Activated T-cell treated with anti-CD3 and anti-CD28 coated beads, Interleukin-2, amount 50 U/mL, for 72 hours (primary cell): ENCODE measurements around the gene COL9A3. TPM values are rescaled to one million over a fixed set of nuclear protein-coding genes. Genes with fewer than 3 reads are reported as not detected.

Source experiments
- ATAC-seq, 2 donors: fragments of 150-1000 bp; cut with Tn5 transposase; replicated peaks in 1 of 2; 2 replicates each; pipeline ENCODE4 v1.10.0; 2021; ENCODE audit warnings: moderate library complexity in 2 of 2, mild to moderate bottlenecking in 1 of 2
- DNase-seq, 2 donors: peaks; one replicate each; pipeline ENCODE4 v3.0.0; 2021 to 2022; ENCODE audit warnings: mixed read lengths in 1 of 2
- H3K27ac Mint-ChIP-seq: one replicate; pipeline ENCODE4 v1.8.0; 2022; ENCODE audit warnings: mild to moderate bottlenecking, moderate library complexity, mixed read lengths
- H3K27me3 Mint-ChIP-seq: one replicate; pipeline ENCODE4 v1.8.0; 2022; ENCODE audit warnings: low read depth, mixed read lengths
- H3K36me3 Mint-ChIP-seq, 2 donors: one replicate each; pipeline ENCODE4 v1.8.0; 2022; ENCODE audit warnings: mixed read lengths in 2 of 2, mild to moderate bottlenecking in 1 of 2; ENCODE audit not compliant: insufficient read depth in 2 of 2
- H3K4me1 Mint-ChIP-seq: one replicate; pipeline ENCODE4 v1.8.0; 2022; ENCODE audit warnings: low read depth, mixed read lengths
- H3K4me3 Mint-ChIP-seq, 2 donors: one replicate each; pipeline ENCODE4 v1.8.0; 2022; ENCODE audit warnings: mild to moderate bottlenecking in 2 of 2, mixed read lengths in 2 of 2, moderate library complexity in 2 of 2
- H3K9me3 Mint-ChIP-seq, 2 donors: one replicate each; pipeline ENCODE4 v1.8.0; 2022; ENCODE audit warnings: mixed read lengths in 2 of 2
- total RNA-seq, 2 donors: library from RNA; stranded (reverse); gene quantifications; one replicate each; pipeline ENCODE4 v1.2.3, GENCODE V29; 2022

Gene COL9A3
- total RNA-seq, 2 donors from 2014 or later: 0.31 to 0.46 TPM

DNA sequence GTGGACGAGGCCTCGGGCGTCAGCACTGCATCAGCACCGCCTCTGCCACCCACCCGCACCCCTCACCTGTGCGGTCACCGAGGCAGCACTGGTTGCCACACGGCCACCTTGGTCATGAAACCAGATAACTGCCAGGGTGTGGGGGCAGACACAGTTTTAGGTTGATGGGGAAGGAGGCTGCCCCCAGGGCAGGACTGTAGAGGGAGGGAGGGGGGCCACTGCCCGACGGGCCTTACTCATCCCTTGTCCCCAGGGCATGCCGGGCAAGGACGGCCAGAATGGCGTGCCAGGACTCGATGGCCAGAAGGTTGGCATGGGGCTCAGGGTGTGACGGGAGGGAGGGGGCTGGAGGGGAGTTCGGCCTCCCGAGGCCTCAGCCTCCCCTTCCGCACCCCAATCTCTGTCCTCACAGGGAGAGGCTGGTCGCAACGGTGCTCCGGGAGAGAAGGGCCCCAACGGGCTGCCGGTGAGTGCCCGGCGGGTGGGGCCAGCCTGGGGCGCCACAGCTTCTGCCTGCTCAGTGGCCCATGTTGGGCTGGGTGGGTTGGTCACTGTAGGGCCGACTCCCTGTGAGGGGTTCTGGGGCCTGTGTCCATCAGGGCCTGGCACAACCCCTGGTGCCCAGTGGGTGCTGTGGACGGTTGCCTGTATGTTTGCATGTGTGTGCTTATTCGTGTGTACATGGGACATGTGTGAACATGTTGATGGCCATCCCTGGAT is 11.8 kb downstream of the COL9A3 start:
- Mint-ChIP-seq H3K4me1 (no peaks in the 10 kb centered on the region), H3K27ac (no peak overlapping the region), H3K36me3 (no peaks in the 10 kb centered on the region), H3K9me3 (no peaks in the 10 kb centered on the region), H3K4me3 (no peak overlapping the region), H3K27me3 (no peaks in the 10 kb centered on the region)
- DNase-seq: no peak
- no peak for ATAC-seq

DNA sequence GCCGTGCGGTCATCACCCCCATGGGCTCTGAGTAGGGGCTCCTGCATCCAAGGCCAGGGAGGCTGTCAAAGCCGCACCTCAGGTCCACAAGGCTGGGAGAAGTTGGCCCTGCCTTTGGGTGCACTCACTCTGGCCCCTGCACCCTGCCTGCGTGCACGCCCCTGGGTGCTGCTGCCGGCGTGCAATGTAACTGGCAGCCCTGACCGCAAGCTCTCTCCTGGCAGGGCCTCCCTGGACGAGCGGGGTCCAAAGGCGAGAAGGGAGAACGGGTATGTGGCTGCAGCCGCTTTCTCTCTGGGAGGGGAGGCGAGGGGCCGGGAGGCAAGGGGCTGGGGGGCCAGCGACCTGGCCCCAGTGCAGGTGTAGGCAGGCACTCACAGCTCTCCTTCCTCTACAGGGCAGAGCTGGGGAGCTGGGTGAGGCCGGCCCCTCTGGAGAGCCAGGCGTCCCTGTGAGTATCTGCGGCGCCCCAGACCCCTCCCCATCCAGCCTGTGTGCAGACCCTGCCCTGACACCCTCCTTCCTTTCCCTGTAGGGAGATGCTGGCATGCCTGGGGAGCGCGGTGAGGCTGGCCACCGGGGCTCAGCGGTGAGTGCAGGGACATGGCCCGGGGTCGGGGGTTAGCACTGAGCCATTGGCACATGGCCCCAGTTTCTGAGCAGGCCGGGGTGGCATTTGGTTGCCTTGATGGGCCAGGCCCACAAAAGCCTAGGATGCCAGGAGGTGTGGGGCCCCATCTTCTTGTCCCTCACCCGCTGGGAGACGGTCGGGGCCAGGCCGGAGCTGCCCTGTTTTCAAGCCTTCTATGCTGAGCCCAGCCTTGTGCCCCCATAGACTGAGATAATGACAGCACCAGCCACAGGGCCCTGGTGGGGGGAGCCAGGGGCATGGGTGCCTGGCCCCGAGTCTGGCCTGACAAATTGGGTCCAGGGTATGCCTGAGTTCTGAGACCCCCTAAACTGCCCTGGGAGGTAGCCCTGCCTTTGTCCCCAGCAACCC is 12.7 kb downstream of the COL9A3 start:
- H3K4me1 Mint-ChIP-seq: no peaks in the 10 kb centered on the region
- DNase-seq (no peak), ATAC-seq (no peak)
- H3K9me3 Mint-ChIP-seq: no peaks in the 10 kb centered on the region
- no peak overlapping the region for H3K27ac Mint-ChIP-seq
- H3K27me3 Mint-ChIP-seq: no peaks in the 10 kb centered on the region
- H3K36me3 Mint-ChIP-seq: no peaks in the 10 kb centered on the region
- no peak overlapping the region for H3K4me3 Mint-ChIP-seq

- DNase-seq (no peak), ATAC-seq (no peak)
- no peak overlapping the region for H3K27ac Mint-ChIP-seq
- H3K9me3 Mint-ChIP-seq: no peaks in the 10 kb centered on the region
- no peaks in the 10 kb centered on the region for H3K4me1 Mint-ChIP-seq
- no peak overlapping the region for H3K4me3 Mint-ChIP-seq
- no peaks in the 10 kb centered on the region for H3K27me3 Mint-ChIP-seq
- no peaks in the 10 kb centered on the region for H3K36me3 Mint-ChIP-seq
These were observed 13.4 kb downstream of the COL9A3 start for GRCh38 chr20:62830251-62830650.

DNA sequence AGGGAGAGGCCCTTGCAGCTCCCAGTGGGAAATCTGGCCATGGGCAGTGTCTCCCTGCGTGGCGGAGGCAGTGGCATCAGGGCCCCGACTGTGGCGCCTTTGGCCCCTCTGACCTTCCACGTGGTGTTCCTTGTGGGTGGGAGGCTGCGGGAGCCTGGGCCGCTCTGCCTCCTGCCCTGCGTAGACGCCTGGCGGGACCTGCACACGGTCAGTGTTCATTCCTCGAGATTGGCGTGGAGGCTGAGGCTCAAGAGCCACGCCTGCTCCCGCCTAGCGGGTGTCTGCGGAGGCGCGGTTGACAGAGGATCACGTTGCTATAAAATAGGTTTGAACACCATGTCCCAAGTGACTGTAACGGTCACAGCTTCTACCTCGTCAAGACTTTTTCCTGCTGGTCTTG is 14.0 kb downstream of the COL9A3 start:
- Mint-ChIP-seq H3K27ac (no peak overlapping the region), H3K4me3 (no peak overlapping the region), H3K4me1 (no peaks in the 10 kb centered on the region), H3K36me3 (no peaks in the 10 kb centered on the region), H3K27me3 (no peaks in the 10 kb centered on the region), H3K9me3 (no peaks in the 10 kb centered on the region)
- ATAC-seq (no peak), DNase-seq (no peak)

GRCh38 chr20:62831361-62831788 is 14.5 kb downstream of the COL9A3 start:
- DNase-seq: no peak
- H3K9me3 Mint-ChIP-seq: no peaks in the 10 kb centered on the region

GRCh38 chr20:62831854-62832211 is 15.0 kb downstream of the COL9A3 start:
- Mint-ChIP-seq H3K36me3 (no peaks in the 10 kb centered on the region), H3K27ac (no peak overlapping the region), H3K27me3 (no peaks in the 10 kb centered on the region), H3K4me3 (no peak overlapping the region), H3K9me3 (no peaks in the 10 kb centered on the region), H3K4me1 (no peaks in the 10 kb centered on the region)
- no peak for DNase-seq
- no peak for ATAC-seq

More at GRCh38 chr20:62831361-62831788, 14.5 kb downstream of the COL9A3 start:
- no peak overlapping the region for H3K27ac Mint-ChIP-seq
- H3K4me3 Mint-ChIP-seq: no peak overlapping the region
- H3K4me1 Mint-ChIP-seq: no peaks in the 10 kb centered on the region
- no peak for ATAC-seq
- no peaks in the 10 kb centered on the region for H3K36me3 Mint-ChIP-seq
- H3K27me3 Mint-ChIP-seq: no peaks in the 10 kb centered on the region

DNA sequence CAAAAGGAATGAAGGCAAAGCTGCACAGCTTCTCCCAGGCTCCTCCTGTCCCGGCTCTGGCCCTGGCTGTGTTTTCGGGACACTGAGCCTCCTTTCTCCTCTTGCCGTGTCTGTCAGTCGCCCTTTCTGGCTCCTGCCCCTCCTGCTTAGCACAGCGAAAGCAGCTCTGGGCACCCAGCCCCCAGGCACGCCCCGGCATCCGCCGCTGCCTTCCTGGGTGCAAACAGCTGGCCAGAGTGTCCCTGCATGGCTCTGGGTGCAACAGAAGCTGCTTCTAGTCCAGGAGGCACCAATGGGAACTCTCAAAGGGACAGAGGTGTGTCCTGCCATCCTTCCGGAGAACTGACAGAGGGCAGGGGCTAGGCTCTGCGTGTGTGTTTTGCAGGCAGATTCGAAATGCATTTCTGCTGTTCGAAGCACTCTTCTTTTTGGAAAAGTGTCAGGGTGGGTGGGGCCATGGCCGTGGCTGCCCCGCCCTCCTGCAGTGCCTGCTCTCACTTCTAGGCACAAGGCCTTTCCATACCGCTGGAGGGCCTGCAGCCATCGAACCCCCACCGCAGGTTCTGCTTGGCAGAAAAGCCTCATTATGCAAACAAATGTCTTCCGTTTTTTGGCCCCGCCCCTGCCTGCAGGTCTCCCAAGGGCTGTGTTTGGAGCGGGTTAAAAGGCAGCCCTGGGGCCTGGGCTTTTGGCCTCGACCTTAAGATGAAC is 15.5 kb downstream of the COL9A3 start:
- H3K27me3 Mint-ChIP-seq: no peaks in the 10 kb centered on the region
- H3K36me3 Mint-ChIP-seq: no peaks in the 10 kb centered on the region
- H3K4me1 Mint-ChIP-seq: no peaks in the 10 kb centered on the region
- peak in 1 of 2 donors; percentile 37 for ATAC-seq
- peak overlapping the region in 1 of 2 donors; percentile 29 for H3K4me3 Mint-ChIP-seq
- no peak overlapping the region for H3K27ac Mint-ChIP-seq
- no peak for DNase-seq
- H3K9me3 Mint-ChIP-seq: no peaks in the 10 kb centered on the region

GRCh38 chr20:62832951-62833391 is 16.1 kb downstream of the COL9A3 start:
- Mint-ChIP-seq H3K4me1 (no peaks in the 10 kb centered on the region), H3K9me3 (no peaks in the 10 kb centered on the region), H3K27ac (no peak overlapping the region), H3K36me3 (no peaks in the 10 kb centered on the region), H3K27me3 (no peaks in the 10 kb centered on the region), H3K4me3 (peak overlapping the region in 1 of 2 donors; percentile 29)
- DNase-seq (no peak), ATAC-seq (no peak)

DNA sequence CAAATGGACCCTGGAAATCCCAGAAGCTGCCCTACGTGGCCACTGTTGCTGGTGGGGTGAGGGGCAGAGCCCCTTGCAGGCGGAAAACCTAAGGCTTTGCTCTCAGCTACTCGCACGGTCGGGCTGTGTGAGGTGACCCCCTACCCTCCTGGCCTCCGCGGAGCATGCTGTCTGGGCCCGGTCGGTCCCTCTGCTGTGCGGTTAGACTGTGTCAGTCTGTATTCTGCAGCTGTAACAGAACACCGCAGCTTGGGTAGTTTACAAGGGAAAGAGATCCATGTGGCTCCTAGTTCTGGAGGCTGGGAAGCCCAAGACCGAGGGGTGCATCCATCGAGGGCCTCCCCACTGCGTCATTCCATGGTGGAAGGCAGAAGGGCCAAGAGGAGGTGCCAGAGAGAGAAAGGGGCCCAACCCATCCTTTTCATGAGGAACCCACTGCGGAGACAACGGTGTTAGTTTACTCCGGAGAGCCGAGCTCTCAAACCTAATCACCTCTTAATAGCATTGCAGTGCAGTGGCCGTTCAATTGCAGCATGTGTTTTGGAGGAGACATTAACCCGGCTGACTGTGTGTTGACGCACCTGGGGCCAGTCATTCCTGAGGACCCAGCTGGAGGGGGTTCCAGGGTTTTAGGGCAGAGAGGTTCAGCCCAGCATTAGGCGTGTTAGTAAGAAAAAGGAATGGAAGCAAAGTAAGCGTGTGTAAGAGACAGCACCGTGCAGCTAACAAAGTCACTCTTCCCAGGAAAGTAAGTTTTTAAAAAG is 18.3 kb downstream of the COL9A3 start:
- H3K4me3 Mint-ChIP-seq: no peak overlapping the region
- H3K27ac Mint-ChIP-seq: no peak overlapping the region
- no peaks in the 10 kb centered on the region for H3K9me3 Mint-ChIP-seq
- no peaks in the 10 kb centered on the region for H3K36me3 Mint-ChIP-seq
- DNase-seq (no peak), ATAC-seq (no peak)
- no peaks in the 10 kb centered on the region for H3K4me1 Mint-ChIP-seq
- H3K27me3 Mint-ChIP-seq: no peaks in the 10 kb centered on the region

DNA sequence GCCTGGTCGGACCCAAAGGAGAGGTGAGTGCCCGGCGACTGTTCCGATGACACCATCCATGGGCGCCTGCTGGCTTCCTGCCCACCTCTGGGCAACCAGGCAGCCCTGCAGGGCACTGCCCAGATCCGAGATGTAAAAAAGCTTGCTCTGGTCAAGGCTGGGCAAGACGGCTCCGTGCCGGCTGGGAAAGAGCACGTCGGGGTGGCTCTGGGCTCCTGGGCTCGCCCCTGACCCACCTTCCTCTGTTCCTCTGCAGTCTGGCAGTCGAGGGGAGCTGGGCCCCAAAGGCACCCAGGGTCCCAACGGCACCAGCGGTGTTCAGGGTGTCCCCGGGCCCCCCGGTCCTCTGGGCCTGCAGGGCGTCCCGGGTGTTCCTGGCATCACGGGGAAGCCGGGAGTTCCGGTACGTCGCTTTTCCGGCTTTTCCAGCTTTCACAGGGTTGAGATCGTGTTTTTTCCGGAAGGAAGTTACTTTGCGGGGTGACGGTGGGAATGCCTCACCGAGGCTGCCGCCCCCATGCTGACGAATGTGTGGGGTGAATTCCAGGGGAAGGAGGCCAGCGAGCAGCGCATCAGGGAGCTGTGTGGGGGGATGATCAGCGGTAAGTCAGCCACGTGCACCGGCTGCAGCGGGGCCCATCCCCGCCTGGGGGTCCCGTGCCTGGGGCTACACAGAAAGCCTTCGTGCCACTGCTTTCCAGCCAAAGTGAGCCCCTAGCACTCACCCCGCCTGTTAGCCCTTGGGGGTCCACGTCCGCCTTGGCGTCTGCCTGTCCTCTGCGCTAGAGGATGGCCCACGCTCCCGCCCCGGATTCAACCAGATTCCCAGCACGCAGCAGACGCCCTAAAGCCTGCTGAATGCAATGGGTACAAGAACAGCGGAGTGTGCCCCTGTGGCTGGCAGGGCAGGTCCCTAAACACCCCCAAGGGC is 19.3 kb downstream of the COL9A3 start:
- H3K4me3 Mint-ChIP-seq: no peak overlapping the region
- H3K36me3 Mint-ChIP-seq: no peaks in the 10 kb centered on the region
- no peak for ATAC-seq
- H3K9me3 Mint-ChIP-seq: no peaks in the 10 kb centered on the region
- H3K27me3 Mint-ChIP-seq: no peaks in the 10 kb centered on the region
- no peak overlapping the region for H3K27ac Mint-ChIP-seq
- no peaks in the 10 kb centered on the region for H3K4me1 Mint-ChIP-seq
- no peak for DNase-seq

DNA sequence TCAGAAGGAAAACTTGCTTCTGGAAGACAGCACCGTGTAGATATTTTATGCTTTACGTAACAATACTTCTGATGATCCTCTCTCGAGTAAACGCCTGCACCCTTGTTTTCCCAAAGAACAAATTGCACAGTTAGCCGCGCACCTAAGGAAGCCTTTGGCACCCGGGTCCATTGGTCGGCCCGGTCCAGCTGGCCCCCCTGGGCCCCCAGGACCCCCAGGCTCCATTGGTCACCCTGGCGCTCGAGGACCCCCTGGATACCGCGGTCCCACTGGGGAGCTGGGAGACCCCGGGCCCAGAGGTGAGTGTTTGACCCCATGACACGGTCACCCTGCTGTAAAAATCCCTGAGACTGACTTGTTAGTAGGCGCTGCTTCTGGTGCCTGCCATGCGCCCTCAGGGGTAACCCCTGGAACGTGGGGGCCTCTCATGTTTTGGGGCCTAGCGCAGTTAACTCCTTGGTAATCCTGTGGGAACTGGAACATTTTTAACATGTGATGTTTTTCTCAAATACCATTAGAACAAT is 20.2 kb downstream of the COL9A3 start:
- Mint-ChIP-seq H3K9me3 (no peaks in the 10 kb centered on the region), H3K4me3 (no peak overlapping the region), H3K36me3 (no peaks in the 10 kb centered on the region), H3K4me1 (no peaks in the 10 kb centered on the region), H3K27ac (no peak overlapping the region), H3K27me3 (no peaks in the 10 kb centered on the region)
- DNase-seq (no peak), ATAC-seq (no peak)

GRCh38 chr20:62837790-62838127 is 20.9 kb downstream of the COL9A3 start:
- no peaks in the 10 kb centered on the region for H3K36me3 Mint-ChIP-seq
- no peak for ATAC-seq
- H3K4me1 Mint-ChIP-seq: no peaks in the 10 kb centered on the region
- no peak overlapping the region for H3K4me3 Mint-ChIP-seq
- no peaks in the 10 kb centered on the region for H3K9me3 Mint-ChIP-seq
- no peak for DNase-seq
- no peaks in the 10 kb centered on the region for H3K27me3 Mint-ChIP-seq
- no peak overlapping the region for H3K27ac Mint-ChIP-seq
